HG03457 (cell line): Measurements from ENCODE around the gene GPR63.

Experiments used
- ATAC-seq: cut with Tn5 transposase; IDR thresholded peaks from one replicate; pipeline ENCODE4 v1.9.1; 2021; ENCODE audit warnings: moderate number of reproducible peaks; ENCODE audit not compliant: unreplicated experiment

GPR63 gene

GRCh38 chr6:96837081-96837971, at the start of gene GPR63:
Gene GPR63, minus strand, starts transcription at chr6:96837477. Its CDS starts 37,746 bp downstream, at chr6:96799731.
- ATAC-seq: peak; percentile 97

GRCh38 chr6:96886519-96886918, 49.2 kb upstream of the GPR63 start:
- ATAC-seq: no peak

GRCh38 chr6:96885187-96885631, 47.9 kb upstream of the GPR63 start:
- peak; percentile 75 for ATAC-seq

- no peak for ATAC-seq
Observed at GRCh38 chr6:96878143-96878542, 40.9 kb upstream of the GPR63 start.

GRCh38 chr6:96876886-96877545, 39.7 kb upstream of the GPR63 start:
- no peak for ATAC-seq

- ATAC-seq: no peak
Observed at GRCh38 chr6:96872976-96873375, 35.7 kb upstream of the GPR63 start.

GRCh38 chr6:96865055-96865405, 27.8 kb upstream of the GPR63 start:
- no peak for ATAC-seq

- ATAC-seq: no peak
Observed at GRCh38 chr6:96864216-96865054, 27.2 kb upstream of the GPR63 start.

- no peak for ATAC-seq
Observed at GRCh38 chr6:96862560-96862959, 25.3 kb upstream of the GPR63 start.

GRCh38 chr6:96861588-96861987, 24.3 kb upstream of the GPR63 start:
- ATAC-seq: no peak

- no peak for ATAC-seq
Observed at GRCh38 chr6:96856856-96857255, 19.6 kb upstream of the GPR63 start.

- no peak for ATAC-seq
Observed at GRCh38 chr6:96853083-96853482, 15.8 kb upstream of the GPR63 start.

- no peak for ATAC-seq
Observed at GRCh38 chr6:96852605-96853004, 15.3 kb upstream of the GPR63 start.

- no peak for ATAC-seq
Observed at GRCh38 chr6:96851858-96852257, 14.6 kb upstream of the GPR63 start.

- no peak for ATAC-seq
Observed at GRCh38 chr6:96849615-96850014, 12.3 kb upstream of the GPR63 start.

- no peak for ATAC-seq
Observed at GRCh38 chr6:96844530-96844929, 7.3 kb upstream of the GPR63 start.

- ATAC-seq: no peak
Observed at GRCh38 chr6:96841345-96841744, 4.1 kb upstream of the GPR63 start.

- ATAC-seq: no peak
Observed at GRCh38 chr6:96836631-96837080, 621 bp downstream of the GPR63 start.

GRCh38 chr6:96834070-96834469, 3.2 kb downstream of the GPR63 start:
- ATAC-seq: no peak

- ATAC-seq: no peak
Observed at GRCh38 chr6:96832780-96833179, 4.5 kb downstream of the GPR63 start.

GRCh38 chr6:96826865-96827264, 10.4 kb downstream of the GPR63 start:
- no peak for ATAC-seq
